ENCODE measurements around the gene NR6A1. TPM values are rescaled to one million over a fixed set of nuclear protein-coding genes. Genes with fewer than 3 reads are reported as not detected.

Gene NR6A1
- total and polyA plus RNA-seq, 5 donors from 2014 or later = 0.05 TPM; not detected in 4

GRCh38 chr9:124558777-124559470, 212.2 kb downstream of the NR6A1 start:
- Mint-ChIP-seq H3K4me3 (no peak overlapping the region), H3K9me3 (no peaks in the 10 kb centered on the region), H3K4me1 (no peaks in the 10 kb centered on the region), H3K27ac (no peak overlapping the region), H3K36me3 (no peaks in the 10 kb centered on the region), H3K27me3 (peaks cover 13% of the 10 kb centered on the region)
- ATAC-seq (ENCODE audit: low read depth in 2 of 2) (no peak), DNase-seq (no peak)
- no peak overlapping the region for H3K27ac ChIP-seq (ENCODE audit: insufficient read depth, low read length, poor library complexity, severe bottlenecking)
- H3K27me3 ChIP-seq (ENCODE audit: control insufficient read depth, insufficient read depth, low read length) = peaks cover 5% of the 10 kb centered on the region
- H3K4me1 ChIP-seq (ENCODE audit: control insufficient read depth, insufficient read depth, low read length, poor library complexity, severe bottlenecking) = no peaks in the 10 kb centered on the region
- H3K36me3 ChIP-seq (ENCODE audit: control insufficient read depth, insufficient read depth, low read length) = no peaks in the 10 kb centered on the region
- H3K4me3 ChIP-seq (ENCODE audit: low read depth, low read length) = no peak overlapping the region
- H3K9me3 ChIP-seq (ENCODE audit: control insufficient read depth in 2 of 2, low read length in 2 of 2) = no peaks in the 10 kb centered on the region

GRCh38 chr9:124557895-124558294, 213.2 kb downstream of the NR6A1 start:
- Mint-ChIP-seq H3K4me3 (no peak overlapping the region), H3K9me3 (no peaks in the 10 kb centered on the region), H3K27me3 (peaks cover 13% of the 10 kb centered on the region), H3K36me3 (no peaks in the 10 kb centered on the region), H3K4me1 (no peaks in the 10 kb centered on the region), H3K27ac (no peak overlapping the region)
- H3K27ac ChIP-seq (ENCODE audit: insufficient read depth, low read length, poor library complexity, severe bottlenecking) = no peak overlapping the region
- no peaks in the 10 kb centered on the region for H3K36me3 ChIP-seq (ENCODE audit: control insufficient read depth, insufficient read depth, low read length)
- ATAC-seq (ENCODE audit: low read depth in 2 of 2) = no peak
- no peaks in the 10 kb centered on the region for H3K4me1 ChIP-seq (ENCODE audit: control insufficient read depth, insufficient read depth, low read length, poor library complexity, severe bottlenecking)
- peaks cover 5% of the 10 kb centered on the region for H3K27me3 ChIP-seq (ENCODE audit: control insufficient read depth, insufficient read depth, low read length)
- no peak overlapping the region for H3K4me3 ChIP-seq (ENCODE audit: low read depth, low read length)
- no peak for DNase-seq
- no peaks in the 10 kb centered on the region for H3K9me3 ChIP-seq (ENCODE audit: control insufficient read depth in 2 of 2, low read length in 2 of 2)

GRCh38 chr9:124555043-124555442, 216.1 kb downstream of the NR6A1 start:
- H3K27ac Mint-ChIP-seq = no peak overlapping the region
- H3K36me3 Mint-ChIP-seq = no peaks in the 10 kb centered on the region
- no peaks in the 10 kb centered on the region for H3K4me1 Mint-ChIP-seq
- peaks cover 7% of the 10 kb centered on the region for H3K27me3 Mint-ChIP-seq
- H3K4me3 Mint-ChIP-seq = no peak overlapping the region
- no peaks in the 10 kb centered on the region for H3K36me3 ChIP-seq (ENCODE audit: control insufficient read depth, insufficient read depth, low read length)
- no peak overlapping the region for H3K27ac ChIP-seq (ENCODE audit: insufficient read depth, low read length, poor library complexity, severe bottlenecking)
- no peaks in the 10 kb centered on the region for H3K9me3 Mint-ChIP-seq
- ATAC-seq (ENCODE audit: low read depth in 2 of 2) = no peak
- no peaks in the 10 kb centered on the region for H3K9me3 ChIP-seq (ENCODE audit: control insufficient read depth in 2 of 2, low read length in 2 of 2)
- DNase-seq = no peak
- peaks cover 5% of the 10 kb centered on the region for H3K27me3 ChIP-seq (ENCODE audit: control insufficient read depth, insufficient read depth, low read length)
- H3K4me1 ChIP-seq (ENCODE audit: control insufficient read depth, insufficient read depth, low read length, poor library complexity, severe bottlenecking) = no peaks in the 10 kb centered on the region
- H3K4me3 ChIP-seq (ENCODE audit: low read depth, low read length) = no peak overlapping the region

- H3K36me3 ChIP-seq (ENCODE audit: control insufficient read depth, insufficient read depth, low read length) = no peaks in the 10 kb centered on the region
- no peak overlapping the region for H3K4me3 ChIP-seq (ENCODE audit: low read depth, low read length)
- no peak overlapping the region for H3K27ac Mint-ChIP-seq
- peaks cover 9% of the 10 kb centered on the region for H3K27me3 ChIP-seq (ENCODE audit: control insufficient read depth, insufficient read depth, low read length)
- H3K4me3 Mint-ChIP-seq = no peak overlapping the region
- H3K9me3 Mint-ChIP-seq = no peaks in the 10 kb centered on the region
- H3K4me1 Mint-ChIP-seq = peaks cover 0 to 5% (median 0%) of the 10 kb centered on the region in 4 donors
- H3K9me3 ChIP-seq (ENCODE audit: control insufficient read depth in 2 of 2, low read length in 2 of 2) = no peaks in the 10 kb centered on the region
- H3K27me3 Mint-ChIP-seq = peaks cover 4% of the 10 kb centered on the region
- H3K27ac ChIP-seq (ENCODE audit: insufficient read depth, low read length, poor library complexity, severe bottlenecking) = no peak overlapping the region
- H3K36me3 Mint-ChIP-seq = no peaks in the 10 kb centered on the region
- ATAC-seq (ENCODE audit: low read depth in 2 of 2) (no peak), DNase-seq (no peak)
- no peaks in the 10 kb centered on the region for H3K4me1 ChIP-seq (ENCODE audit: control insufficient read depth, insufficient read depth, low read length, poor library complexity, severe bottlenecking)
Measured at GRCh38 chr9:124553738-124554137, 217.4 kb downstream of the NR6A1 start.

- Mint-ChIP-seq H3K27me3 (peaks cover 8% of the 10 kb centered on the region), H3K4me3 (no peak overlapping the region), H3K27ac (no peak overlapping the region), H3K36me3 (no peaks in the 10 kb centered on the region), H3K4me1 (peaks cover 0 to 6% (median 0%) of the 10 kb centered on the region in 4 donors), H3K9me3 (no peaks in the 10 kb centered on the region)
- peaks cover 9% of the 10 kb centered on the region for H3K27me3 ChIP-seq (ENCODE audit: control insufficient read depth, insufficient read depth, low read length)
- ATAC-seq (ENCODE audit: low read depth in 2 of 2) (no peak), DNase-seq (no peak)
- no peaks in the 10 kb centered on the region for H3K36me3 ChIP-seq (ENCODE audit: control insufficient read depth, insufficient read depth, low read length)
- no peaks in the 10 kb centered on the region for H3K4me1 ChIP-seq (ENCODE audit: control insufficient read depth, insufficient read depth, low read length, poor library complexity, severe bottlenecking)
- H3K4me3 ChIP-seq (ENCODE audit: low read depth, low read length) = no peak overlapping the region
- no peaks in the 10 kb centered on the region for H3K9me3 ChIP-seq (ENCODE audit: control insufficient read depth in 2 of 2, low read length in 2 of 2)
- no peak overlapping the region for H3K27ac ChIP-seq (ENCODE audit: insufficient read depth, low read length, poor library complexity, severe bottlenecking)
Measured at GRCh38 chr9:124552273-124552605, 218.9 kb downstream of the NR6A1 start.

- H3K9me3 ChIP-seq (ENCODE audit: control insufficient read depth in 2 of 2, low read length in 2 of 2) = no peaks in the 10 kb centered on the region
- peak in 1 of 3 donors; percentile 40 for DNase-seq
- Mint-ChIP-seq H3K4me3 (no peak overlapping the region), H3K4me1 (peaks cover 0 to 6% (median 0%) of the 10 kb centered on the region in 4 donors), H3K27ac (no peak overlapping the region), H3K36me3 (no peaks in the 10 kb centered on the region), H3K9me3 (no peaks in the 10 kb centered on the region), H3K27me3 (peaks cover 8% of the 10 kb centered on the region)
- peak; percentile 45 to 56 for ATAC-seq (ENCODE audit: low read depth in 2 of 2)
- no peaks in the 10 kb centered on the region for H3K4me1 ChIP-seq (ENCODE audit: control insufficient read depth, insufficient read depth, low read length, poor library complexity, severe bottlenecking)
- no peak overlapping the region for H3K4me3 ChIP-seq (ENCODE audit: low read depth, low read length)
- peaks cover 9% of the 10 kb centered on the region for H3K27me3 ChIP-seq (ENCODE audit: control insufficient read depth, insufficient read depth, low read length)
- no peaks in the 10 kb centered on the region for H3K36me3 ChIP-seq (ENCODE audit: control insufficient read depth, insufficient read depth, low read length)
- H3K27ac ChIP-seq (ENCODE audit: insufficient read depth, low read length, poor library complexity, severe bottlenecking) = no peak overlapping the region
Measured at GRCh38 chr9:124551472-124552272, 219.4 kb downstream of the NR6A1 start.

GRCh38 chr9:124550072-124550471, 221.0 kb downstream of the NR6A1 start:
- H3K4me1 Mint-ChIP-seq = peaks cover 0 to 6% (median 0%) of the 10 kb centered on the region in 4 donors
- Histone ChIP-seq H3K4me1 (ENCODE audit: control insufficient read depth, insufficient read depth, low read length, poor library complexity, severe bottlenecking) (no peaks in the 10 kb centered on the region), H3K27ac (ENCODE audit: insufficient read depth, low read length, poor library complexity, severe bottlenecking) (no peak overlapping the region), H3K9me3 (ENCODE audit: control insufficient read depth in 2 of 2, low read length in 2 of 2) (no peaks in the 10 kb centered on the region), H3K27me3 (ENCODE audit: control insufficient read depth, insufficient read depth, low read length) (peaks cover 7% of the 10 kb centered on the region), H3K36me3 (ENCODE audit: control insufficient read depth, insufficient read depth, low read length) (no peaks in the 10 kb centered on the region), H3K4me3 (ENCODE audit: low read depth, low read length) (no peak overlapping the region)
- no peak overlapping the region for H3K27ac Mint-ChIP-seq
- H3K36me3 Mint-ChIP-seq = no peaks in the 10 kb centered on the region
- no peak for DNase-seq
- ATAC-seq (ENCODE audit: low read depth in 2 of 2) = no peak
- H3K27me3 Mint-ChIP-seq = peaks cover 8% of the 10 kb centered on the region
- H3K9me3 Mint-ChIP-seq = no peaks in the 10 kb centered on the region
- H3K4me3 Mint-ChIP-seq = no peak overlapping the region

- Mint-ChIP-seq H3K4me3 (no peak overlapping the region), H3K27me3 (peaks cover 15% of the 10 kb centered on the region), H3K36me3 (no peaks in the 10 kb centered on the region), H3K9me3 (no peaks in the 10 kb centered on the region), H3K4me1 (peaks cover 0 to 6% (median 0%) of the 10 kb centered on the region in 4 donors), H3K27ac (no peak overlapping the region)
- H3K27ac ChIP-seq (ENCODE audit: insufficient read depth, low read length, poor library complexity, severe bottlenecking) = no peak overlapping the region
- no peak overlapping the region for H3K4me3 ChIP-seq (ENCODE audit: low read depth, low read length)
- no peaks in the 10 kb centered on the region for H3K9me3 ChIP-seq (ENCODE audit: control insufficient read depth in 2 of 2, low read length in 2 of 2)
- DNase-seq (no peak), ATAC-seq (ENCODE audit: low read depth in 2 of 2) (no peak)
- H3K27me3 ChIP-seq (ENCODE audit: control insufficient read depth, insufficient read depth, low read length) = peaks cover 6% of the 10 kb centered on the region
- no peaks in the 10 kb centered on the region for H3K4me1 ChIP-seq (ENCODE audit: control insufficient read depth, insufficient read depth, low read length, poor library complexity, severe bottlenecking)
- no peaks in the 10 kb centered on the region for H3K36me3 ChIP-seq (ENCODE audit: control insufficient read depth, insufficient read depth, low read length)
Measured at GRCh38 chr9:124549016-124549415, 222.1 kb downstream of the NR6A1 start.
